A549 (cell line): ENCODE data around the gene ENTREP1. TPM values are rescaled to one million over a fixed set of nuclear protein-coding genes. Genes with fewer than 3 reads are reported as not detected.

ENCODE experiments used
- ATAC-seq, 2 experiments: fragments of 200-7000 bp in 1 of 2; fragments of >200 bp in 1 of 2; cut with Nextera tagmentation in 1 of 2; cut with Tn5 transposase in 1 of 2; 3 replicates each; pipeline versions ENCODE4 v1.8.0 to v1.9.1; 2018 to 2020; ENCODE audit warnings: mild to moderate bottlenecking in 1 of 2, moderate library complexity in 1 of 2
- CTCF ChIA-PET: fragments of 300-600 bp; sonication (Branson Sonifier 250); formaldehyde crosslinking; extraction: SDS; loops from one replicate; lab custom pipeline; 2021; ENCODE audit warnings: antibody characterized with exemption, inconsistent platforms; lab: Yijun Ruan, JAX
- POLR2A ChIA-PET: fragments of 350-600 bp; formaldehyde crosslinking; extraction: SDS; loops from one replicate; lab custom pipeline; 2021; ENCODE audit warnings: antibody characterized with exemption, inconsistent platforms; lab: Yijun Ruan, JAX
- DNase-seq, 2 experiments: peaks; one replicate each; pipeline versions ENCODE4 v3.0.0 to v3.0.0-alpha.2; 2011 to 2016; ENCODE audit warnings: low read depth in 1 of 2, low spot score in 1 of 2
- FAIRE-seq: peaks from 2 replicates; lab custom pipeline; 2011; peaks lifted over from hg19 to GRCh38; lab: Jason Lieb, UNC
- H3K27ac ChIP-seq, 2 experiments: fragments of >200 bp; sonication (Bioruptor Twin); formaldehyde crosslinking; 3 replicates each; pipeline ENCODE4 v1.5.1; 2016 to 2017
- H3K4me1 ChIP-seq: fragments of >200 bp; sonication (Bioruptor Twin); formaldehyde crosslinking; 3 replicates; pipeline ENCODE4 v1.6.1; 2016
- H3K4me2 ChIP-seq: fragments of >200 bp; sonication (Bioruptor Twin); formaldehyde crosslinking; 3 replicates; pipeline ENCODE4 v1.6.1; 2016
- H3K4me3 ChIP-seq: fragments of >200 bp; sonication (Bioruptor Twin); formaldehyde crosslinking; 3 replicates; pipeline ENCODE4 v1.5.1; 2016
- H3K9me3 ChIP-seq: fragments of >200 bp; sonication (Bioruptor Twin); formaldehyde crosslinking; 3 replicates; pipeline ENCODE4 v1.6.1; 2016
- BHLHE40 ChIP-seq: IDR thresholded peaks from 2 replicates; pipeline ENCODE4 v1.6.1; 2012; ENCODE audit warnings: low read depth, low read length, inconsistent platforms
- CEBPB ChIP-seq, 2 experiments: fragments of >200 bp in 1 of 2; sonication (Bioruptor Twin) in 1 of 2; formaldehyde crosslinking in 1 of 2; IDR thresholded peaks; 2 replicates each; pipeline ENCODE4 v1.6.1; 2012 to 2016
- CHD2 ChIP-seq: fragments of 150-350 bp; IDR thresholded peaks from 2 replicates; pipeline ENCODE4 v1.6.1; 2014; ENCODE audit warnings: low read length; ENCODE audit not compliant: partially characterized antibody
- CHD4 ChIP-seq: fragments of 200-600 bp; sonication (generic); IDR thresholded peaks from 2 replicates; pipeline ENCODE4 v1.6.1; 2016; ENCODE audit warnings: antibody characterized with exemption, mild to moderate bottlenecking, borderline replicate concordance
- EHF ChIP-seq: fragments of 250-450 bp; sonication (Bioruptor Pico); IDR thresholded peaks from 2 replicates; pipeline ENCODE4 v1.5.0; 2020; ENCODE audit warnings: mild to moderate bottlenecking
- ESRRA ChIP-seq: fragments of 150-350 bp; IDR thresholded peaks from 2 replicates; pipeline ENCODE4 v1.6.1; 2014; ENCODE audit warnings: mild to moderate bottlenecking, low read length, borderline replicate concordance
- FOXS1 ChIP-seq: fragments of 250-450 bp; sonication (Bioruptor Pico); IDR thresholded peaks from 2 replicates; pipeline ENCODE4 v1.5.0; 2020; ENCODE audit warnings: mild to moderate bottlenecking, moderate library complexity
- GATA3 ChIP-seq: IDR thresholded peaks from 2 replicates; pipeline ENCODE4 v1.6.1; 2012; ENCODE audit warnings: borderline replicate concordance
- HEYL ChIP-seq: fragments of 250-450 bp; sonication (Bioruptor Pico); IDR thresholded peaks from 2 replicates; pipeline ENCODE4 v1.8.0; 2021; ENCODE audit warnings: mild to moderate bottlenecking, moderate library complexity
- HOXB13 ChIP-seq: fragments of 250-450 bp; sonication (Bioruptor Pico); IDR thresholded peaks from 2 replicates; pipeline ENCODE4 v1.5.0; 2020; ENCODE audit warnings: low read depth, mild to moderate bottlenecking, moderate library complexity
- KDM5A ChIP-seq: fragments of 200-600 bp; sonication (generic); IDR thresholded peaks from 2 replicates; pipeline ENCODE4 v1.6.1; 2016; ENCODE audit warnings: antibody characterized with exemption, mild to moderate bottlenecking
- MAFK ChIP-seq: fragments of 450-650 bp; IDR thresholded peaks from 2 replicates; pipeline ENCODE4 v1.6.1; 2014; ENCODE audit not compliant: partially characterized antibody
- NR3C1 ChIP-seq: fragments of >200 bp; sonication (Bioruptor Twin); formaldehyde crosslinking; IDR thresholded peaks from 3 replicates; pipeline ENCODE4 v1.6.1; 2017
- POLR2AphosphoS2 ChIP-seq: conservative IDR thresholded peaks from 2 replicates; pipeline ENCODE4 v1.6.1; 2012; ENCODE audit warnings: low read length, improper control_type of control experiment, inconsistent platforms
- RARB ChIP-seq: fragments of 250-450 bp; sonication (Bioruptor Pico); IDR thresholded peaks from 2 replicates; pipeline ENCODE4 v1.8.0; 2021; ENCODE audit warnings: mild to moderate bottlenecking, moderate library complexity
- RCOR1 ChIP-seq: fragments of 150-350 bp; IDR thresholded peaks from 2 replicates; pipeline ENCODE4 v1.6.1; 2014; ENCODE audit warnings: antibody characterized with exemption, low read length, low read depth
- RFX5 ChIP-seq: fragments of 450-650 bp; IDR thresholded peaks from 2 replicates; pipeline ENCODE4 v1.7.1; 2014; ENCODE audit warnings: antibody characterized with exemption, mild to moderate bottlenecking, moderate library complexity
- RNF2 ChIP-seq: fragments of 200-600 bp; sonication (generic); IDR thresholded peaks from 2 replicates; pipeline ENCODE4 v1.6.1; 2016; ENCODE audit warnings: low read depth, mild to moderate bottlenecking, antibody characterized with exemption, moderate library complexity, borderline replicate concordance
- SMC3 ChIP-seq: fragments of >200 bp; sonication (Bioruptor Twin); formaldehyde crosslinking; IDR thresholded peaks from 3 replicates; pipeline ENCODE4 v1.6.1; 2018; ENCODE audit warnings: inconsistent platforms
- SREBF2 ChIP-seq: fragments of 450-650 bp; IDR thresholded peaks from 2 replicates; pipeline ENCODE4 v1.6.1; 2014; ENCODE audit warnings: mild to moderate bottlenecking, moderate library complexity
- TFCP2L1 ChIP-seq: fragments of 250-450 bp; sonication (Bioruptor Pico); IDR thresholded peaks from 2 replicates; pipeline ENCODE4 v1.5.0; 2021; ENCODE audit warnings: mild to moderate bottlenecking
- ZFP36 ChIP-seq: fragments of 450-650 bp; IDR thresholded peaks from 2 replicates; pipeline ENCODE4 v1.6.1; 2014; ENCODE audit warnings: borderline replicate concordance; ENCODE audit not compliant: partially characterized antibody
- WGBS: methylation state at CpG from one replicate; pipeline ENCODE4 v1.1.6; 2017; ENCODE audit errors: missing lambda C conversion rate; 5-methylcytosine and 5-hydroxymethylcytosine counted together
- polyA plus RNA-seq, 4 experiments: library from polyadenylated mRNA; depleted of rRNA in 3 of 4; stranded (reverse); fragments of >200 nt; fragmentation: RNase III in 1 of 4; extraction: RNeasy Plus Mini Kit Qiagen cat#74134 plus additional on column Dnase treatment in 1 of 4; gene quantifications; 2 replicates in 3 of 4; 3 replicates in 1 of 4; pipeline ENCODE4 v1.2.3, GENCODE V29; 2011 to 2017
- TF ChIP-seq, protein P1 (sequence below): fragments of 150-350 bp; IDR thresholded peaks from 2 replicates; pipeline ENCODE4 v1.6.1; 2014; ENCODE audit warnings: low read depth, mild to moderate bottlenecking, low read length
- TF ChIP-seq, protein P2 (sequence below): fragments of >200 bp; sonication (Bioruptor Twin); formaldehyde crosslinking; IDR thresholded peaks from 2 replicates; pipeline ENCODE4 v1.6.1; 2016
- TF ChIP-seq, protein P3 (sequence below): fragments of 250-450 bp; sonication (Bioruptor Pico); IDR thresholded peaks from 2 replicates; pipeline ENCODE4 v1.5.0; 2021; ENCODE audit warnings: mild to moderate bottlenecking, moderate library complexity, borderline replicate concordance
- TF ChIP-seq, protein P4 (sequence below): IDR thresholded peaks from 2 replicates; pipeline ENCODE4 v1.6.1; 2012
- TF ChIP-seq, protein P5 (sequence below): fragments of >200 bp; sonication (Bioruptor Twin); formaldehyde crosslinking; IDR thresholded peaks from 3 replicates; pipeline ENCODE4 v1.6.1; 2016
- TF ChIP-seq, protein P6 (sequence below): fragments of 250-450 bp; sonication (Bioruptor Pico); IDR thresholded peaks from 2 replicates; pipeline ENCODE4 v1.5.0; 2020; ENCODE audit warnings: low read depth, mild to moderate bottlenecking, moderate library complexity
- TF ChIP-seq, protein P7 (sequence below): fragments of 450-650 bp; IDR thresholded peaks from 2 replicates; pipeline ENCODE4 v1.6.1; 2014; ENCODE audit warnings: antibody characterized with exemption

ENTREP1 gene
- polyA plus RNA-seq, 2 of the 4 experiments (the other 2 are of a cell fraction), result 0.03 to 0.09 TPM

DNA sequence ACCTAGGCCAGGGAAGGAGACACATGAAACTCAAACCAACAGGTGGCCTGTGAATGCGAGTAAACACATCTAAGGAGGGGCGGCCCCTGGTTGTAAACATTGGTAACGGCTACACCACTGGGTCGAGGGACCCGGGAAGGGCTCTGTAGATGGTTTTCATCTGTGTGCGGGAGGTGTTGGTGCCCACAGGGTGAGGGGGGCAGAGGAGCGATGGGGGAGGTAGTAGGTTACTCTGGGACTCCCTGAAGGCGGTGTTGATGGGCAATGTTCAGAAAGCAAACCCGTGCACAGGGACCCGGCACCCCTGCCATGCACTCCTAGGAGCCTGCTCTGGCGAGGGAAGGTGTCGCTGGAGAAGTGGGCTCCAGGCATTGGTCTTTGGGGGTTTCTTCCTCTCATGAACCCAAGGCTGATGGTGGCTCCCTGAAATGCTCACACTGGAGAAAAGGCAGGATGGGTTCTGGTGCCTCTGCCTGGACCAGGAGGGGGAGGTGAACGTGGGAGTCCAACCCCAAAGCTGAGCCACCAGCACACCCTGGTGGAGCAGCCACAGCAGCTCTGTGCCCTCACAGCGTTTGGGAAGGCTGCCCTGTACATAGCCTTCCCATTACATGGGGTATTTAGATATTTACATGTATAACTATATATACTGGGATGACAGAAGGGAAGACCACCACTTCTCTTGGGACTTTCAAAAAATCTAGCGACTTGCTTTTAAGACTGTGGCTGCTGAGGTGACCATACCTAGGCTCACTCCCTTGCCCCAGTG is 103.2 kb downstream of the ENTREP1 start:
- no peak for ATAC-seq
- no peak for FAIRE-seq
- Histone ChIP-seq H3K4me2 (no peak overlapping the region), H3K4me3 (no peak overlapping the region), H3K9me3 (no peaks in the 10 kb centered on the region), H3K27ac (no peak overlapping the region), H3K4me1 (no peaks in the 10 kb centered on the region)
- POLR2A ChIA-PET, result no interaction called here
- CTCF ChIA-PET, result no interaction called here
- TF ChIP-seq CEBPB (IDR thresholded peaks at IDR 0.05) (no peak), CHD4 (no peak), KDM5A (no peak), CHD2 (no peak), RCOR1 (no peak), NR3C1 (no peak), RNF2 (no peak), HOXB13 (no peak), FOXS1 (CRISPR knock-in tag) (no peak), GATA3 (no peak), POLR2AphosphoS2 (no peak), BHLHE40 (no peak)
- TF ChIP-seq, protein P1, sequence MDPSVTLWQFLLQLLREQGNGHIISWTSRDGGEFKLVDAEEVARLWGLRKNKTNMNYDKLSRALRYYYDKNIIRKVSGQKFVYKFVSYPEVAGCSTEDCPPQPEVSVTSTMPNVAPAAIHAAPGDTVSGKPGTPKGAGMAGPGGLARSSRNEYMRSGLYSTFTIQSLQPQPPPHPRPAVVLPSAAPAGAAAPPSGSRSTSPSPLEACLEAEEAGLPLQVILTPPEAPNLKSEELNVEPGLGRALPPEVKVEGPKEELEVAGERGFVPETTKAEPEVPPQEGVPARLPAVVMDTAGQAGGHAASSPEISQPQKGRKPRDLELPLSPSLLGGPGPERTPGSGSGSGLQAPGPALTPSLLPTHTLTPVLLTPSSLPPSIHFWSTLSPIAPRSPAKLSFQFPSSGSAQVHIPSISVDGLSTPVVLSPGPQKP, result no peak
- TF ChIP-seq, protein P2, sequence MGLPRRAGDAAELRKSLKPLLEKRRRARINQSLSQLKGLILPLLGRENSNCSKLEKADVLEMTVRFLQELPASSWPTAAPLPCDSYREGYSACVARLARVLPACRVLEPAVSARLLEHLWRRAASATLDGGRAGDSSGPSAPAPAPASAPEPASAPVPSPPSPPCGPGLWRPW, result no peak
- TF ChIP-seq, protein P3, sequence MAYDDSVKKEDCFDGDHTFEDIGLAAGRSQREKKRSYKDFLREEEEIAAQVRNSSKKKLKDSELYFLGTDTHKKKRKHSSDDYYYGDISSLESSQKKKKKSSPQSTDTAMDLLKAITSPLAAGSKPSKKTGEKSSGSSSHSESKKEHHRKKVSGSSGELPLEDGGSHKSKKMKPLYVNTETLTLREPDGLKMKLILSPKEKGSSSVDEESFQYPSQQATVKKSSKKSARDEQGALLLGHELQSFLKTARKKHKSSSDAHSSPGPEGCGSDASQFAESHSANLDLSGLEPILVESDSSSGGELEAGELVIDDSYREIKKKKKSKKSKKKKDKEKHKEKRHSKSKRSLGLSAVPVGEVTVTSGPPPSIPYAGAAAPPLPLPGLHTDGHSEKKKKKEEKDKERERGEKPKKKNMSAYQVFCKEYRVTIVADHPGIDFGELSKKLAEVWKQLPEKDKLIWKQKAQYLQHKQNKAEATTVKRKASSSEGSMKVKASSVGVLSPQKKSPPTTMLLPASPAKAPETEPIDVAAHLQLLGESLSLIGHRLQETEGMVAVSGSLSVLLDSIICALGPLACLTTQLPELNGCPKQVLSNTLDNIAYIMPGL (CRISPR knock-in tag), result no peak
- no peak for DNase-seq
- 38% methylated on average over 15 of the region's 15 CpGs for WGBS

DNA sequence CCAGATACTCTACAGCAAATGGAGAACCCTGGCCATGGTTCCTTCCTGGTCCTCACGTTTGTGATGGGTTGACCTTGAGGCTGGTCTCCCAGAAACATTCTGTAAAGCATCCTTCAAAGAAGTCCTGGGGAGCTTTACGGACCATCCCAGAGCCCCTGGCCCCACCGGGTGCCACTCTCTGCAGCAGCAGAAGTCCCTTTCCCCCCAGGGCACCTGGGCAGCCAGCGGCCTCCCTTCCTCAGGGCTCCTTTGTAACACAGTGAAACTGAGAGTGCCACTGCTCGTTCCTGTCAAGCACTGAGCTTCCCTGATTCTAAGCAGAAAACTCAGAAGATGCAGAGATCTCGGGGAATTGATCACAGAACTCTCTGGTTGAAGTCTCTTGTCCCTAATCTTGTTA is 104.3 kb downstream of the ENTREP1 start:
- TF ChIP-seq RFX5 (no peak), HEYL (no peak), SREBF2 (no peak), ZFP36 (no peak)
- TF ChIP-seq, protein P4, sequence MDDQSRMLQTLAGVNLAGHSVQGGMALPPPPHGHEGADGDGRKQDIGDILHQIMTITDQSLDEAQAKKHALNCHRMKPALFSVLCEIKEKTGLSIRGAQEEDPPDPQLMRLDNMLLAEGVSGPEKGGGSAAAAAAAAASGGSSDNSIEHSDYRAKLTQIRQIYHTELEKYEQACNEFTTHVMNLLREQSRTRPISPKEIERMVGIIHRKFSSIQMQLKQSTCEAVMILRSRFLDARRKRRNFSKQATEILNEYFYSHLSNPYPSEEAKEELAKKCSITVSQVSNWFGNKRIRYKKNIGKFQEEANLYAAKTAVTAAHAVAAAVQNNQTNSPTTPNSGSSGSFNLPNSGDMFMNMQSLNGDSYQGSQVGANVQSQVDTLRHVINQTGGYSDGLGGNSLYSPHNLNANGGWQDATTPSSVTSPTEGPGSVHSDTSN, result no peak
- TF ChIP-seq, all 56 proteins: peak for 0
- Histone ChIP-seq H3K4me3 (no peak overlapping the region), H3K4me2 (no peak overlapping the region), H3K27ac (no peak overlapping the region), H3K9me3 (no peaks in the 10 kb centered on the region), H3K4me1 (no peaks in the 10 kb centered on the region)
- CTCF ChIA-PET, result no interaction called here
- ATAC-seq (no peak), DNase-seq (no peak), FAIRE-seq (no peak)
- POLR2A ChIA-PET, result no interaction called here
- WGBS, result 19% methylated on average over 5 of the region's 6 CpGs

DNA sequence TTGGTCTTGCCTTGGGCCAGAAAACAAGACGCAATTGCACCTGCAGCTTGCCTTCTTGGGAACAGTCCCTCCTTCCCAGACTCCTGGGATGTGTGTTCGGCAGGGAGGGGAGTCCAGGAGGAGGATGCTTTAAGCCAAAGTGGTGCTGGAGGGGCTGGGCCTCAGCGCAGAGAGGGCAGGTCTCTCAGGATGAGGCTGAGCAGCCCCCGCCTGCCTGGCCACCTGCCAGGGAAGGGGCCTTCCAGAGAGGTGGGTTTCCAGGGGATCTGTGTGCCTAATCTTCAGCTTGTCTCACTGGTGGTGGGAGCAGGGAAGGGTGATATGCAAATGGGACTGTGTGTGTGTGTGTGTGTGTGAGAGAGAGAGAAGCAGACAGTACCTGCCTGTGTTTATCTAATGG is 105.2 kb downstream of the ENTREP1 start:
- Histone ChIP-seq H3K9me3 (no peaks in the 10 kb centered on the region), H3K4me2 (no peak overlapping the region), H3K4me3 (no peak overlapping the region), H3K27ac (no peak overlapping the region), H3K4me1 (no peaks in the 10 kb centered on the region)
- DNase-seq (no peak), FAIRE-seq (no peak), ATAC-seq (no peak)
- ChIA-PET CTCF (interaction anchor here (0.8 to 1.1 kb wide), 2 partner anchors 8 to 10 kb away, joined by 3 to 5 read pairs; no protein-coding TSS in a partner anchor), POLR2A (no interaction called here)
- 32% methylated on average over 4 of the region's 4 CpGs for WGBS
- TF ChIP-seq, protein P5, sequence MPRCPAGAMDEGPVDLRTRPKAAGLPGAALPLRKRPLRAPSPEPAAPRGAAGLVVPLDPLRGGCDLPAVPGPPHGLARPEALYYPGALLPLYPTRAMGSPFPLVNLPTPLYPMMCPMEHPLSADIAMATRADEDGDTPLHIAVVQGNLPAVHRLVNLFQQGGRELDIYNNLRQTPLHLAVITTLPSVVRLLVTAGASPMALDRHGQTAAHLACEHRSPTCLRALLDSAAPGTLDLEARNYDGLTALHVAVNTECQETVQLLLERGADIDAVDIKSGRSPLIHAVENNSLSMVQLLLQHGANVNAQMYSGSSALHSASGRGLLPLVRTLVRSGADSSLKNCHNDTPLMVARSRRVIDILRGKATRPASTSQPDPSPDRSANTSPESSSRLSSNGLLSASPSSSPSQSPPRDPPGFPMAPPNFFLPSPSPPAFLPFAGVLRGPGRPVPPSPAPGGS, result no peak
- TF ChIP-seq, protein P6, sequence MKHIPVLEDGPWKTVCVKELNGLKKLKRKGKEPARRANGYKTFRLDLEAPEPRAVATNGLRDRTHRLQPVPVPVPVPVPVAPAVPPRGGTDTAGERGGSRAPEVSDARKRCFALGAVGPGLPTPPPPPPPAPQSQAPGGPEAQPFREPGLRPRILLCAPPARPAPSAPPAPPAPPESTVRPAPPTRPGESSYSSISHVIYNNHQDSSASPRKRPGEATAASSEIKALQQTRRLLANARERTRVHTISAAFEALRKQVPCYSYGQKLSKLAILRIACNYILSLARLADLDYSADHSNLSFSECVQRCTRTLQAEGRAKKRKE (CRISPR knock-in tag), result no peak
- TF ChIP-seq RARB (CRISPR knock-in tag) (no peak), TFCP2L1 (CRISPR knock-in tag) (no peak), ESRRA (no peak), SMC3 (no peak), MAFK (no peak), EHF (CRISPR knock-in tag) (no peak)
- TF ChIP-seq, protein P7, sequence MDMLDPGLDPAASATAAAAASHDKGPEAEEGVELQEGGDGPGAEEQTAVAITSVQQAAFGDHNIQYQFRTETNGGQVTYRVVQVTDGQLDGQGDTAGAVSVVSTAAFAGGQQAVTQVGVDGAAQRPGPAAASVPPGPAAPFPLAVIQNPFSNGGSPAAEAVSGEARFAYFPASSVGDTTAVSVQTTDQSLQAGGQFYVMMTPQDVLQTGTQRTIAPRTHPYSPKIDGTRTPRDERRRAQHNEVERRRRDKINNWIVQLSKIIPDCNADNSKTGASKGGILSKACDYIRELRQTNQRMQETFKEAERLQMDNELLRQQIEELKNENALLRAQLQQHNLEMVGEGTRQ, result no peak
